ENCODE measurements around the gene LMBR1L.
A peak's percentile ranks its signal among the peaks of the same experiment; 100 is the strongest.
"Not testable (repeated sequence)": the region's sequence is repeated elsewhere in the genome, so short reads cannot be mapped to it uniquely, and the experiment has no call there.

The LMBR1L gene

GRCh38 chr12:49110464-49111155, at the start of gene LMBR1L:
Gene LMBR1L (minus strand): TSS chr12:49110847. CDS start chr12:49110555, 292 bp downstream.
- DNase-seq (ENCODE audit: low spot score): peak; percentile 99

GRCh38 chr12:49160399-49160798, 49.8 kb upstream of the LMBR1L start:
- no peak for DNase-seq (ENCODE audit: low spot score)

GRCh38 chr12:49154221-49154620, 43.6 kb upstream of the LMBR1L start:
- no peak for DNase-seq (ENCODE audit: low spot score)

GRCh38 chr12:49147384-49147783, 36.7 kb upstream of the LMBR1L start:
- DNase-seq (ENCODE audit: low spot score): no peak

- DNase-seq (ENCODE audit: low spot score): no peak
Measured at GRCh38 chr12:49146406-49146805, 35.8 kb upstream of the LMBR1L start.

GRCh38 chr12:49144384-49144783, 33.7 kb upstream of the LMBR1L start:
- DNase-seq (ENCODE audit: low spot score): no peak

GRCh38 chr12:49138999-49139398, 28.4 kb upstream of the LMBR1L start:
- DNase-seq (ENCODE audit: low spot score): no peak

- DNase-seq (ENCODE audit: low spot score): no peak
Measured at GRCh38 chr12:49138587-49138986, 27.9 kb upstream of the LMBR1L start.

GRCh38 chr12:49137476-49137875, 26.8 kb upstream of the LMBR1L start:
- DNase-seq (ENCODE audit: low spot score): no peak

GRCh38 chr12:49136997-49137396, 26.4 kb upstream of the LMBR1L start:
- DNase-seq (ENCODE audit: low spot score): not testable (repeated sequence)

GRCh38 chr12:49133590-49133989, 22.9 kb upstream of the LMBR1L start:
- no peak for DNase-seq (ENCODE audit: low spot score)

GRCh38 chr12:49133014-49133413, 22.4 kb upstream of the LMBR1L start:
- DNase-seq (ENCODE audit: low spot score): no peak

- peak; percentile 64 for DNase-seq (ENCODE audit: low spot score)
Measured at GRCh38 chr12:49131894-49132461, 21.3 kb upstream of the LMBR1L start.

- DNase-seq (ENCODE audit: low spot score): peak; percentile 85
Measured at GRCh38 chr12:49131051-49131893, 20.6 kb upstream of the LMBR1L start, which contains the start of gene TUBA1B. Gene TUBA1B (minus strand): TSS chr12:49131395. CDS start chr12:49131300, 95 bp downstream.

- peak; percentile 91 for DNase-seq (ENCODE audit: low spot score)
Measured at GRCh38 chr12:49130151-49131050, 19.8 kb upstream of the LMBR1L start.

GRCh38 chr12:49129332-49130150, 18.9 kb upstream of the LMBR1L start:
- no peak for DNase-seq (ENCODE audit: low spot score)

GRCh38 chr12:49127971-49128370, 17.3 kb upstream of the LMBR1L start:
- not testable (repeated sequence) for DNase-seq (ENCODE audit: low spot score)

GRCh38 chr12:49126852-49127763, 16.5 kb upstream of the LMBR1L start:
- no peak for DNase-seq (ENCODE audit: low spot score)

- DNase-seq (ENCODE audit: low spot score): peak; percentile 77
Measured at GRCh38 chr12:49121047-49121696, 10.5 kb upstream of the LMBR1L start.

Data from SW480 (cell line).